GM12801 (cell line): ENCODE measurements around the gene TIFAB.

Source experiments
- TF ChIP-seq, protein P1 (sequence below): IDR thresholded peaks from one replicate; pipeline ENCODE4 v1.5.1; 2011; ENCODE audit warnings: control low read depth; ENCODE audit not compliant: insufficient read length; ENCODE audit errors: extremely low read depth

Gene TIFAB

GRCh38 chr5:135448071-135448739 lies 3.9 kb downstream of the TIFAB start:
- TF ChIP-seq, protein P1, sequence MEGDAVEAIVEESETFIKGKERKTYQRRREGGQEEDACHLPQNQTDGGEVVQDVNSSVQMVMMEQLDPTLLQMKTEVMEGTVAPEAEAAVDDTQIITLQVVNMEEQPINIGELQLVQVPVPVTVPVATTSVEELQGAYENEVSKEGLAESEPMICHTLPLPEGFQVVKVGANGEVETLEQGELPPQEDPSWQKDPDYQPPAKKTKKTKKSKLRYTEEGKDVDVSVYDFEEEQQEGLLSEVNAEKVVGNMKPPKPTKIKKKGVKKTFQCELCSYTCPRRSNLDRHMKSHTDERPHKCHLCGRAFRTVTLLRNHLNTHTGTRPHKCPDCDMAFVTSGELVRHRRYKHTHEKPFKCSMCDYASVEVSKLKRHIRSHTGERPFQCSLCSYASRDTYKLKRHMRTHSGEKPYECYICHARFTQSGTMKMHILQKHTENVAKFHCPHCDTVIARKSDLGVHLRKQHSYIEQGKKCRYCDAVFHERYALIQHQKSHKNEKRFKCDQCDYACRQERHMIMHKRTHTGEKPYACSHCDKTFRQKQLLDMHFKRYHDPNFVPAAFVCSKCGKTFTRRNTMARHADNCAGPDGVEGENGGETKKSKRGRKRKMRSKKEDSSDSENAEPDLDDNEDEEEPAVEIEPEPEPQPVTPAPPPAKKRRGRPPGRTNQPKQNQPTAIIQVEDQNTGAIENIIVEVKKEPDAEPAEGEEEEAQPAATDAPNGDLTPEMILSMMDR: no peak

DNA sequence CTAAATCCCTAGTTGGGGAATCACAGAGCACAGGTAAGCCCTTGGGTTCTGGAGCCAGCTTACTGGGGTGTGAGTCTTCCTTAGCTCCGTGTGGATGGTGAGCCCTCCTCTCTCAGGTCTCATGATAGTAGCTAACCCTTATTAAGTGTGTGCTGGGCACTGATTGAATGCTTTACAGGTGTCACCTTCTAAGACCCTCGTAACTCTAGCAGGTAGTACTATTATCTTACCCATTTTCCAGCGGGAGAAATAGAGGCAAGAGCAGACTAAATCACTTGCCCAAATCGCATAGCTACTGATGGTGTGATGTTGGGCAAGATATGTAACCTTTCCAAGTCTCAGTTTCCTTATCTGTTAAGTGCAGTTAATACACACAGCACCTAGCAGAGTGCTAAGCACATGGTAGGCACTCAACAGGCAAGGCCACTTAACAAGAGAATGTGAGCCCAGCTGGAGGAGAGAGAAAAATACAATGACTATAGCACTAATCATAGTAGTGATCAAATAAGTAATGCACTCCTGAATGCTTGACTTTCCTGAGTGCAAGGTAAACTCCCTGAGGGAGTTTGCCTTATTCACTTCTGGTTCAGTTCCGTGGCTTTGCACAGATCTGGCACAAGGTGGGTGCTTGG lies 4.7 kb downstream of the TIFAB start, which contains the start of gene DCANP1:
Gene DCANP1 (minus strand): TSS at position 51 of the 632 bp plus-strand sequence. CDS start 240 bp downstream, outside the sequence.
- TF ChIP-seq, protein P1: no peak

- TF ChIP-seq, protein P1: no peak
These were observed 5.5 kb downstream of the TIFAB start for GRCh38 chr5:135446615-135447014.

- TF ChIP-seq, protein P1: no peak
These were observed 5.9 kb downstream of the TIFAB start for GRCh38 chr5:135446206-135446605.

- TF ChIP-seq, protein P1: no peak
These were observed 6.7 kb downstream of the TIFAB start for GRCh38 chr5:135445306-135445985.

DNA sequence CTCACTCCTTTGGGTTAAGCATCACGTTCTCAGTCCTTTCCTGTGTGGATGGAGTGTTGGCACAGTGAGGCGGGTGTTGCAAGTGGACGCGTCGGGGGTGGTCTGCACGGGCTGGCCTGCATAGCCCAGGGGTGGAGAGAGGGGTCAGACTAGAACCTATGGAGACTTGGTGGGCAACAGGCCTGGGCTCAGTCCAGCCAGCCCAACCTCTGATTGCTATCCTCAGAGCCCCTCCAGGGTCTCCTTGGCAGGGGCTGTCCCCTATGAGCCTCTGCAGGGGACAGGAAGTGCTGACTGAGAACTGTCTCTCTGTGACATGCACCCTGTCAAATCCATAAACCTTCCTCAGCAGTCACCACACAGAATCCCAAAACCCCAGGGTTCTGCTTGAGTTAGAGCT lies 7.3 kb downstream of the TIFAB start:
- TF ChIP-seq, protein P1: no peak

GRCh38 chr5:135444360-135444759 lies 7.8 kb downstream of the TIFAB start:
- TF ChIP-seq, protein P1: no peak
